CD8-positive, alpha-beta memory T cell (primary cell): ENCODE measurements around the gene TCHHL1. TPM values are rescaled to one million over a fixed set of nuclear protein-coding genes. Genes with fewer than 3 reads are reported as not detected.

Experiments used
- CTCF ChIA-PET: fragments of 350-600 bp; sonication (Branson Sonifier 250); formaldehyde crosslinking; loops from one replicate; lab custom pipeline; 2021; ENCODE audit warnings: antibody characterized with exemption; lab: Charles Lee
- POLR2A ChIA-PET: fragments of 350-600 bp; sonication (Branson Sonifier 250); formaldehyde crosslinking; loops from one replicate; lab custom pipeline; 2021; ENCODE audit warnings: antibody characterized with exemption; lab: Charles Lee
- DNase-seq, 5 donors: peaks; one replicate each; pipeline versions ENCODE4 v3.0.0 to v3.0.0-alpha.2; 2020 to 2022; ENCODE audit warnings: mixed read lengths in 1 of 5
- H3K27ac ChIP-seq: one replicate; pipeline ENCODE4 v1.7.0; 2013; ENCODE audit warnings: low read depth, mild to moderate bottlenecking, low read length, moderate library complexity
- H3K27me3 ChIP-seq: 2 replicates; pipeline ENCODE4 v1.7.0; 2013; ENCODE audit warnings: low read length, mild to moderate bottlenecking; ENCODE audit not compliant: insufficient read depth, poor library complexity, severe bottlenecking
- H3K36me3 ChIP-seq: 2 replicates; pipeline ENCODE4 v1.7.0; 2013; ENCODE audit warnings: mild to moderate bottlenecking, low read length, moderate library complexity; ENCODE audit not compliant: insufficient read depth
- H3K4me1 ChIP-seq: 2 replicates; pipeline ENCODE4 v1.7.0; 2013; ENCODE audit warnings: mild to moderate bottlenecking, low read length, moderate library complexity; ENCODE audit not compliant: insufficient read depth
- H3K4me3 ChIP-seq: 2 replicates; pipeline ENCODE4 v1.7.0; 2013; ENCODE audit warnings: mild to moderate bottlenecking, low read length
- H3K9me3 ChIP-seq: 2 replicates; pipeline ENCODE4 v1.7.0; 2013; ENCODE audit warnings: mild to moderate bottlenecking, low read length
- H3K27ac Mint-ChIP-seq, 8 donors: one replicate each; pipeline ENCODE4 v1.8.0; 2020 to 2021; ENCODE audit warnings: mixed read lengths in 8 of 8, mild to moderate bottlenecking in 6 of 8, inconsistent platforms in 3 of 8, moderate library complexity in 3 of 8
- H3K27me3 Mint-ChIP-seq, 2 donors: one replicate each; pipeline ENCODE4 v1.8.0; 2020 to 2021; ENCODE audit warnings: mixed read lengths in 2 of 2, mild to moderate bottlenecking in 1 of 2, moderate library complexity in 1 of 2
- H3K36me3 Mint-ChIP-seq, 3 donors: one replicate each; pipeline ENCODE4 v1.8.0; 2020 to 2021; ENCODE audit warnings: mixed read lengths in 3 of 3, inconsistent platforms in 1 of 3, mild to moderate bottlenecking in 1 of 3
- H3K4me1 Mint-ChIP-seq, 3 donors: one replicate each; pipeline ENCODE4 v1.8.0; 2020 to 2021; ENCODE audit warnings: mixed read lengths in 3 of 3, inconsistent platforms in 1 of 3, mild to moderate bottlenecking in 1 of 3
- H3K4me3 Mint-ChIP-seq, 7 donors: one replicate each; pipeline ENCODE4 v1.8.0; 2020 to 2021; ENCODE audit warnings: mixed read lengths in 7 of 7, mild to moderate bottlenecking in 6 of 7, moderate library complexity in 4 of 7, inconsistent platforms in 2 of 7
- H3K9me3 Mint-ChIP-seq, 5 donors: one replicate each; pipeline ENCODE4 v1.8.0; 2020 to 2022; ENCODE audit warnings: mixed read lengths in 5 of 5, mild to moderate bottlenecking in 3 of 5, moderate library complexity in 2 of 5, inconsistent platforms in 1 of 5
- polyA plus RNA-seq: library from polyadenylated mRNA; unstranded; fragments of 300-500 nt; fragmentation: Illumina TruSeq; gene quantifications from one replicate; pipeline ENCODE4 v1.2.3, GENCODE V29; 2021
- total RNA-seq, 2 experiments: library from RNA; stranded (reverse); gene quantifications; one replicate each; pipeline ENCODE4 v1.2.3, GENCODE V29; 2021

Gene TCHHL1
- total and polyA plus RNA-seq, 3 experiments from 2014 or later, result not detected

DNA sequence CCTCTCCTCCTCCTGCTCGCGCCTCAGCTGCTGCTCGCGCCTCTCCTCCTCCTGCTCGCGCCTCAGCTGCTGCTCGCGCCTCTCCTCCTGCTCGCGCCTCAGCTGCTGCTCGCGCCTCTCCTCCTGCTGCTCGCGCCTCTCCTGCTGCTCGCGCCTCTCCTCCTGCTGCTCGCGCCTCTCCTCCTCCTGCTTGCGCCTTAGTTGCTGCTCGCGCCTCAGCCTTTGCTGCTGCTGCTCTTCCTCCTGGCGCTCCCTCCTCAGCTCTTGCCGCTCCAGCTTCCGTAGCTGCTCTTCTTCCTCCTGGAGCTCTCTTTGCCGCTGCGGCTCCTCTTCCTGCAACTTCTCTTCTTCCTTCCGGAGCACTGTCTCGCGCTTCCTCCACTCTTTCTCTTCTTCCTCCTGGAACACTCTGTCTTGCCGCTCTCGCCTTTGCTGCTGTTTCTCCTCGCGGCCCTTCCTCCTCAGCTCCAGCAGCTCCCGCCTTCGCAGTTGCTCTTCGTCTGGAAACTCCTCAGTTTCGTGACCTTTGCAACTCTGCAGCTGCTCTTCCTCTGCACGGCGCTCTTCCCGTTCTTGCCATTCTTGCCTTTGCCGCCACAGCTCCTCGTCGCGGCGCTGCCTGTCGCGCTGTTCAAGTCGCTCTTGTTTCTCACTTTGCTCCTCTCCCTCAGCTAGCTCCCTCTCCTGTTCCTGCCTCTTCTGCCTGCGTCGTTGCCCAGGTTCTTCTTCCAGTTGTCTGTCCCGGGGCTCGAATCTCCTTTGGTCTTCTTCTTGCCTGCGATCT is 23.4 kb upstream of the TCHHL1 start:
- CTCF ChIA-PET, result interaction anchor here (1.1 to 1.2 kb wide), 2 partner anchors 60 to 348 kb away, joined by 3 read pairs; no protein-coding TSS in a partner anchor
- Histone ChIP-seq H3K27ac (no peak overlapping the region), H3K4me3 (peak overlapping the region; percentile 48), H3K4me1 (peaks cover 21% of the 10 kb centered on the region), H3K36me3 (no peaks in the 10 kb centered on the region), H3K27me3 (peaks cover 53% of the 10 kb centered on the region), H3K9me3 (no peaks in the 10 kb centered on the region)
- Mint-ChIP-seq H3K36me3 (no peaks in the 10 kb centered on the region), H3K27ac (no peak overlapping the region), H3K27me3 (peaks cover 17 to 25% of the 10 kb centered on the region in 2 donors), H3K9me3 (peaks cover 0 to 6% (median 3%) of the 10 kb centered on the region in 5 donors), H3K4me3 (no peak overlapping the region), H3K4me1 (peaks cover 2 to 8% (median 4%) of the 10 kb centered on the region in 3 donors)
- POLR2A ChIA-PET, result no interaction called here
- no peak for DNase-seq

GRCh38 chr1:152111515-152111968 is 22.7 kb upstream of the TCHHL1 start:
- Histone ChIP-seq H3K27ac (no peak overlapping the region), H3K9me3 (no peaks in the 10 kb centered on the region), H3K36me3 (no peaks in the 10 kb centered on the region), H3K4me1 (peaks cover 21% of the 10 kb centered on the region), H3K4me3 (peak overlapping the region; percentile 64), H3K27me3 (peaks cover 58% of the 10 kb centered on the region)
- H3K27ac Mint-ChIP-seq, result no peak overlapping the region
- peaks cover 3 to 8% (median 4%) of the 10 kb centered on the region in 3 donors for H3K4me1 Mint-ChIP-seq
- no peak for DNase-seq
- no peaks in the 10 kb centered on the region for H3K36me3 Mint-ChIP-seq
- H3K27me3 Mint-ChIP-seq, result peaks cover 9 to 24% of the 10 kb centered on the region in 2 donors
- CTCF ChIA-PET, result interaction anchor here (0.7 to 1.2 kb wide), 3 partner anchors 59 to 348 kb away, joined by 3 read pairs; no protein-coding TSS in a partner anchor
- H3K4me3 Mint-ChIP-seq, result no peak overlapping the region
- H3K9me3 Mint-ChIP-seq, result peaks cover 0 to 6% (median 3%) of the 10 kb centered on the region in 5 donors
- POLR2A ChIA-PET, result no interaction called here

GRCh38 chr1:152110860-152111514 is 22.1 kb upstream of the TCHHL1 start:
- H3K9me3 Mint-ChIP-seq, result peaks cover 0 to 6% (median 3%) of the 10 kb centered on the region in 5 donors
- Histone ChIP-seq H3K9me3 (no peaks in the 10 kb centered on the region), H3K36me3 (no peaks in the 10 kb centered on the region), H3K27me3 (peaks cover 63% of the 10 kb centered on the region), H3K4me1 (peaks cover 21% of the 10 kb centered on the region), H3K4me3 (peak overlapping the region; percentile 64), H3K27ac (no peak overlapping the region)
- DNase-seq, result no peak
- H3K27ac Mint-ChIP-seq, result no peak overlapping the region
- no peak overlapping the region for H3K4me3 Mint-ChIP-seq
- H3K4me1 Mint-ChIP-seq, result peaks cover 3 to 8% (median 4%) of the 10 kb centered on the region in 3 donors
- no peaks in the 10 kb centered on the region for H3K36me3 Mint-ChIP-seq
- POLR2A ChIA-PET, result no interaction called here
- CTCF ChIA-PET, result interaction anchor here (0.7 to 1.2 kb wide), 2 partner anchors 347 to 349 kb away, joined by 3 read pairs; no protein-coding TSS in a partner anchor
- peaks cover 3 to 22% of the 10 kb centered on the region in 2 donors for H3K27me3 Mint-ChIP-seq

DNA sequence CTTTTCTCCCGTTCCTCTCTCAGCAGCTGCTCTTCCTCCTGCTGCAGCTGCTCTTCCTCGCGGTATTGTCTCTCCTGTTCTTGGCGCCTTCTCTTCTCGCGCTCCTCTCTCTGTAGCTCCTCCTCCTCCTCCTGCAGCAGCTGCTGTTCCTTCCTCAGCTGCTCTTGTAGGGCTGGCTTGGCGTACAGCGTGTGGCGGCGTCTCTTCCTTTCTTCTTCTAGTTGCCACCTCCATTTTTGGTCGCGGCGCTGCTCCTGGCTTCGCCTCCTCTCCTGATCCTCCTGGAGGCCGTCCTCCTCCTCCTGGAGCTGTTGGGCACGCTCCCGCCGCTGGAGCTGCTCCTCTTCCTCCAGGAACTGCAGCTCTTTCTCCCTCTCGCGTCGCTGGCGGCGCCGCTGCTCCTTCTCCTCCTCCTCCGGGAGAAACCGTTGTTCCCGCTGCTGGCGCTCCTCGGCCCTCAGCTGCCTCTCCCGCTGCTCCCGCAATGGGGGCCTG is 21.5 kb upstream of the TCHHL1 start:
- no peaks in the 10 kb centered on the region for H3K36me3 ChIP-seq
- no peak overlapping the region for H3K4me3 Mint-ChIP-seq
- peaks cover 21% of the 10 kb centered on the region for H3K4me1 ChIP-seq
- DNase-seq, result no peak
- H3K4me3 ChIP-seq, result peak overlapping the region; percentile 64
- no peak overlapping the region for H3K27ac ChIP-seq
- peaks cover 0 to 6% (median 3%) of the 10 kb centered on the region in 5 donors for H3K9me3 Mint-ChIP-seq
- peaks cover 3 to 8% (median 4%) of the 10 kb centered on the region in 3 donors for H3K4me1 Mint-ChIP-seq
- H3K27me3 Mint-ChIP-seq, result peaks cover 1 to 22% of the 10 kb centered on the region in 2 donors
- H3K27me3 ChIP-seq, result peaks cover 63% of the 10 kb centered on the region
- no peaks in the 10 kb centered on the region for H3K36me3 Mint-ChIP-seq
- H3K9me3 ChIP-seq, result no peaks in the 10 kb centered on the region
- H3K27ac Mint-ChIP-seq, result no peak overlapping the region
- ChIA-PET POLR2A (no interaction called here), CTCF (interaction anchor here (1.2 kb wide), 1 partner anchor 9 kb away, joined by 3 read pairs; no protein-coding TSS in a partner anchor)

GRCh38 chr1:152109998-152110294 is 21.1 kb upstream of the TCHHL1 start:
- ChIA-PET CTCF (interaction anchor here (1.2 kb wide), 1 partner anchor 9 kb away, joined by 3 read pairs; no protein-coding TSS in a partner anchor), POLR2A (no interaction called here)
- H3K4me1 ChIP-seq, result peaks cover 21% of the 10 kb centered on the region
- Mint-ChIP-seq H3K27ac (no peak overlapping the region), H3K36me3 (no peaks in the 10 kb centered on the region), H3K4me1 (peaks cover 3 to 8% (median 4%) of the 10 kb centered on the region in 3 donors), H3K9me3 (peaks cover 0 to 6% (median 3%) of the 10 kb centered on the region in 5 donors), H3K4me3 (no peak overlapping the region), H3K27me3 (peaks cover 6 to 23% of the 10 kb centered on the region in 2 donors)
- H3K27me3 ChIP-seq, result peaks cover 63% of the 10 kb centered on the region
- no peaks in the 10 kb centered on the region for H3K9me3 ChIP-seq
- peak overlapping the region; percentile 64 for H3K4me3 ChIP-seq
- no peak for DNase-seq
- no peaks in the 10 kb centered on the region for H3K36me3 ChIP-seq
- no peak overlapping the region for H3K27ac ChIP-seq

DNA sequence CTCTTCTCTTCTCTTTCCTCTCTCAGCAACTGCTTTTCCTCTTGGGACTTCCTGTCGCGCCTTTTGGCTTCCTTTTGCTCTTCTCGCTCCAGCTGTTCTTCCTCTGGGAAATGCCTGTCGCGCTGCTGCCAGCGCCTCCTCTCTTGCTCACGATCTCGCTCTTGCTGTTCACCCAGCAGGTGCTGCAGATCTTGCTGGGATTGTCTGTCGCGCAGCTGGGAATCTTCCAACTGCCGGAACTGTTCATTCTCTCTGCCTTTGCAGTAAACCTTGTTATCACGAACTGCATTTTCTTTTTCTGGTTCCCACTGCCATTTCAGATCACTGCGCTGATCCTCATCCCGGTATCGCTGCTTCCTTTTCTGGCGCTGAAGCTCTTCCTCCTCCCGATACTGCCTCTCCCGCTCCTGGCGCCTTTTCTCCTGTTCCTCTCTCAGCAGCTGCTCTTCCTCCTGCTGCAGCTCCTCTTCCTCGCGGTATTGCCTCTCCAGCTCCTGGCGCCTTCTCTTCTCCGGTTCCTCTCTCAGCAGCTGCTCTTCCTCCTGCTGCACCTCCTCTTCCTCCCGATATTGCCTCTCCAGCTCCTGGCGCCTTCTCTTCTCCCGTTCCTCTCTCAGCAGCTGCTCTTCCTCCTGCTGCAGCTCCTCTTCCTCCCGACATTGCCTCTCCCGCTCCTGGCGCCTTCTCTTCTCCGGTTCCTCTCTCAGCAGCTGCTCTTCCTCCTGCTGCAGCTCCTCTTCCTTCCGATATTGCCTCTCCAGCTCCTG is 20.6 kb upstream of the TCHHL1 start:
- POLR2A ChIA-PET, result no interaction called here
- DNase-seq, result no peak
- Histone ChIP-seq H3K27me3 (peaks cover 62% of the 10 kb centered on the region), H3K4me3 (peak overlapping the region; percentile 64), H3K27ac (no peak overlapping the region), H3K36me3 (no peaks in the 10 kb centered on the region), H3K4me1 (peaks cover 21% of the 10 kb centered on the region), H3K9me3 (no peaks in the 10 kb centered on the region)
- H3K27ac Mint-ChIP-seq, result no peak overlapping the region
- H3K4me1 Mint-ChIP-seq, result peaks cover 3 to 8% (median 4%) of the 10 kb centered on the region in 3 donors
- H3K36me3 Mint-ChIP-seq, result no peaks in the 10 kb centered on the region
- H3K9me3 Mint-ChIP-seq, result peaks cover 0 to 6% (median 3%) of the 10 kb centered on the region in 5 donors
- H3K4me3 Mint-ChIP-seq, result no peak overlapping the region
- CTCF ChIA-PET, result interaction anchor here (1.2 kb wide), 1 partner anchor 8 kb away, joined by 3 read pairs; no protein-coding TSS in a partner anchor
- peaks cover 11 to 23% of the 10 kb centered on the region in 2 donors for H3K27me3 Mint-ChIP-seq

DNA sequence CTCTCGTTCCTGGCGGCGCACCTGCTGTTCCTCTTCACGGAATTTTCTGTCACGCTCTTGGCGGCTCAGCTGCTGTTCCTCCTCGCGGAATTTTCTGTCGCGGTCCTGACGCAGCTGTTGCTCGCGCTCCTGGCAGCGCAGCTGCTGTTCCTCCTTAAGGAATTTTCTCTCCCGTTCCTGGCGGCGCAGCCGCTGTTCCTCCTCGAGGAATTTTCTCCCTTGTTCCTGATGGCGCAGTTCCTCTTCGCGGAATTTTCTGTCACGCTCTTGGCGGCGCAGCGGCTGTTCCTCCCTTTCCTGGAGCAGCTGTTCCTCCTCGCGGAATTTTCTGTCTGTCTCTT is 20.0 kb upstream of the TCHHL1 start:
- Histone ChIP-seq H3K4me1 (peaks cover 21% of the 10 kb centered on the region), H3K9me3 (no peaks in the 10 kb centered on the region), H3K27me3 (peaks cover 57% of the 10 kb centered on the region), H3K27ac (no peak overlapping the region), H3K36me3 (no peaks in the 10 kb centered on the region), H3K4me3 (no peak overlapping the region)
- H3K27ac Mint-ChIP-seq, result no peak overlapping the region
- no peak for DNase-seq
- peaks cover 3 to 8% (median 4%) of the 10 kb centered on the region in 3 donors for H3K4me1 Mint-ChIP-seq
- peaks cover 0 to 6% (median 3%) of the 10 kb centered on the region in 5 donors for H3K9me3 Mint-ChIP-seq
- POLR2A ChIA-PET, result no interaction called here
- CTCF ChIA-PET, result no interaction called here
- peaks cover 14 to 20% of the 10 kb centered on the region in 2 donors for H3K27me3 Mint-ChIP-seq
- no peaks in the 10 kb centered on the region for H3K36me3 Mint-ChIP-seq
- H3K4me3 Mint-ChIP-seq, result no peak overlapping the region
